ENCODE measurements around the gene JOSD1.

- TF ChIP-seq, protein P1, sequence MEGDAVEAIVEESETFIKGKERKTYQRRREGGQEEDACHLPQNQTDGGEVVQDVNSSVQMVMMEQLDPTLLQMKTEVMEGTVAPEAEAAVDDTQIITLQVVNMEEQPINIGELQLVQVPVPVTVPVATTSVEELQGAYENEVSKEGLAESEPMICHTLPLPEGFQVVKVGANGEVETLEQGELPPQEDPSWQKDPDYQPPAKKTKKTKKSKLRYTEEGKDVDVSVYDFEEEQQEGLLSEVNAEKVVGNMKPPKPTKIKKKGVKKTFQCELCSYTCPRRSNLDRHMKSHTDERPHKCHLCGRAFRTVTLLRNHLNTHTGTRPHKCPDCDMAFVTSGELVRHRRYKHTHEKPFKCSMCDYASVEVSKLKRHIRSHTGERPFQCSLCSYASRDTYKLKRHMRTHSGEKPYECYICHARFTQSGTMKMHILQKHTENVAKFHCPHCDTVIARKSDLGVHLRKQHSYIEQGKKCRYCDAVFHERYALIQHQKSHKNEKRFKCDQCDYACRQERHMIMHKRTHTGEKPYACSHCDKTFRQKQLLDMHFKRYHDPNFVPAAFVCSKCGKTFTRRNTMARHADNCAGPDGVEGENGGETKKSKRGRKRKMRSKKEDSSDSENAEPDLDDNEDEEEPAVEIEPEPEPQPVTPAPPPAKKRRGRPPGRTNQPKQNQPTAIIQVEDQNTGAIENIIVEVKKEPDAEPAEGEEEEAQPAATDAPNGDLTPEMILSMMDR (IDR thresholded peaks at IDR 0.05), result no peak
- no peak for TF ChIP-seq EZH2 (IDR thresholded peaks at IDR 0.05; ENCODE audit: borderline replicate concordance, insufficient read depth, low read depth, low read length, poor library complexity, severe bottlenecking)
Measured at GRCh38 chr22:38699143-38699542, 1.6 kb downstream of the JOSD1 start.
